IMR-90 (cell line): ENCODE data around the gene NDUFS7. TPM values are rescaled to one million over a fixed set of nuclear protein-coding genes. Genes with fewer than 3 reads are reported as not detected.

Experiments used
- ATAC-seq: fragments of 200-7000 bp; cut with Tn5 transposase; 2 replicates; pipeline ENCODE4 v1.9.1; 2020; ENCODE audit warnings: low read depth, mild to moderate bottlenecking, moderate library complexity
- BruUV-seq: library from RNA; stranded (reverse); fragments of 400-500 nt; replicated peaks from 2 replicates; lab custom pipeline; 2021; lab: Mats Ljungman, UMichigan
- CTCF ChIA-PET: fragments of 300-600 bp; formaldehyde crosslinking; extraction: SDS; loops from one replicate; lab custom pipeline; 2021; ENCODE audit warnings: antibody characterized with exemption; lab: Yijun Ruan, JAX
- POLR2A ChIA-PET: fragments of 300-600 bp; sonication (Branson Sonifier 250); formaldehyde crosslinking; loops from one replicate; lab custom pipeline; 2022; ENCODE audit warnings: antibody characterized with exemption; ENCODE audit not compliant: unreplicated experiment; lab: Charles Lee
- DNase-seq: peaks from one replicate; pipeline ENCODE4 v3.0.0; 2013
- H2AFZ ChIP-seq: replicated peaks from 2 replicates; pipeline ENCODE3; 2013; ENCODE audit warnings: low read length, mild to moderate bottlenecking; ENCODE audit not compliant: poor library complexity
- H2AK5ac ChIP-seq: 2 replicates; pipeline ENCODE4 v1.6.1; 2013; ENCODE audit warnings: low read depth, low read length, inconsistent platforms
- H2AK9ac ChIP-seq: replicated peaks from 2 replicates; pipeline ENCODE3; 2013; ENCODE audit warnings: mild to moderate bottlenecking, low read depth, low read length, moderate library complexity; ENCODE audit not compliant: poor library complexity
- H2BK120ac ChIP-seq: 2 replicates; pipeline ENCODE4 v1.6.1; 2013; ENCODE audit warnings: low read depth, low read length, inconsistent platforms
- H2BK15ac ChIP-seq: 3 replicates; pipeline ENCODE4 v1.6.1; 2013; ENCODE audit warnings: low read depth, low read length, inconsistent platforms
- H2BK20ac ChIP-seq: 2 replicates; pipeline ENCODE4 v1.6.1; 2013; ENCODE audit warnings: low read depth, mild to moderate bottlenecking, inconsistent platforms, low read length, moderate library complexity
- H2BK5ac ChIP-seq: 2 replicates; pipeline ENCODE4 v1.6.1; 2013; ENCODE audit warnings: mild to moderate bottlenecking, low read depth, low read length, inconsistent platforms; ENCODE audit not compliant: poor library complexity, severe bottlenecking
- H3K14ac ChIP-seq: replicated peaks from 2 replicates; pipeline ENCODE4 v1.6.1; 2013; ENCODE audit warnings: low read depth, low read length, inconsistent platforms
- H3K18ac ChIP-seq: 2 replicates; pipeline ENCODE4 v1.6.1; 2013; ENCODE audit warnings: low read depth, low read length, control low read depth
- H3K23ac ChIP-seq: 2 replicates; pipeline ENCODE4 v1.6.1; 2013; ENCODE audit warnings: low read depth, low read length, inconsistent platforms
- H3K27ac ChIP-seq: 2 replicates; pipeline ENCODE4 v1.5.1; 2013; ENCODE audit warnings: mild to moderate bottlenecking, control low read depth, low read length; ENCODE audit not compliant: insufficient read depth
- H3K27me3 ChIP-seq: 2 replicates; pipeline ENCODE4 v1.6.1; 2013; ENCODE audit warnings: low read length; ENCODE audit not compliant: control insufficient read depth, insufficient read depth
- H3K36me3 ChIP-seq: 2 replicates; pipeline ENCODE4 v1.6.1; 2013; ENCODE audit warnings: low read length, mixed read lengths; ENCODE audit not compliant: control insufficient read depth, insufficient read depth
- H3K4ac ChIP-seq: 2 replicates; pipeline ENCODE4 v1.6.1; 2013; ENCODE audit warnings: low read depth, low read length, inconsistent platforms
- H3K4me1 ChIP-seq: 2 replicates; pipeline ENCODE4 v1.6.1; 2013; ENCODE audit warnings: low read length, mixed read lengths; ENCODE audit not compliant: control insufficient read depth, insufficient read depth
- H3K4me2 ChIP-seq: 2 replicates; pipeline ENCODE4 v1.6.1; 2013; ENCODE audit warnings: low read depth, mild to moderate bottlenecking, control low read depth, low read length, moderate library complexity
- H3K4me3 ChIP-seq: 2 replicates; pipeline ENCODE4 v1.5.1; 2013; ENCODE audit warnings: low read depth, mild to moderate bottlenecking, control low read depth, low read length, moderate library complexity; ENCODE audit not compliant: insufficient read depth
- H3K56ac ChIP-seq: 2 replicates; pipeline ENCODE4 v1.6.1; 2013; ENCODE audit warnings: low read length, inconsistent platforms; ENCODE audit not compliant: insufficient read depth; ENCODE audit errors: extremely low read depth
- H3K79me1 ChIP-seq, 2 experiments: 2 replicates each; pipeline ENCODE4 v1.6.1; 2013; ENCODE audit warnings: low read length in 2 of 2, inconsistent platforms in 1 of 2, low read depth in 1 of 2
- H3K9ac ChIP-seq: 2 replicates; pipeline ENCODE4 v1.6.1; 2013; ENCODE audit warnings: low read depth, low read length, control low read depth
- H3K9me1 ChIP-seq: 2 replicates; pipeline ENCODE4 v1.6.1; 2013; ENCODE audit warnings: low read length, inconsistent platforms; ENCODE audit not compliant: insufficient read depth
- H3K9me3 ChIP-seq: 2 replicates; pipeline ENCODE4 v1.6.1; 2013; ENCODE audit warnings: low read length; ENCODE audit not compliant: control insufficient read depth, insufficient read depth
- H4K20me1 ChIP-seq: 2 replicates; pipeline ENCODE4 v1.6.1; 2013; ENCODE audit warnings: low read length, inconsistent platforms; ENCODE audit not compliant: insufficient read depth
- H4K5ac ChIP-seq: 2 replicates; pipeline ENCODE4 v1.6.1; 2013; ENCODE audit warnings: mild to moderate bottlenecking, low read depth, low read length, control low read depth
- H4K8ac ChIP-seq, 2 experiments: 2 replicates each; pipeline ENCODE4 v1.6.1; 2013; ENCODE audit warnings: low read depth in 2 of 2, low read length in 2 of 2, control low read depth in 1 of 2, inconsistent platforms in 1 of 2
- H4K91ac ChIP-seq: 2 replicates; pipeline ENCODE4 v1.6.1; 2013; ENCODE audit warnings: low read depth, low read length, inconsistent platforms; ENCODE audit not compliant: insufficient read depth
- CHD1 ChIP-seq: IDR thresholded peaks from 2 replicates; pipeline ENCODE4 v1.6.1; 2012; ENCODE audit warnings: low read depth, low read length, improper control_type of control experiment
- MAFK ChIP-seq: IDR thresholded peaks from 2 replicates; pipeline ENCODE4 v1.6.1; 2012; ENCODE audit warnings: low read depth, low read length, improper control_type of control experiment
- MAZ ChIP-seq: IDR thresholded peaks from 2 replicates; pipeline ENCODE4 v1.6.1; 2012; ENCODE audit warnings: low read depth, mild to moderate bottlenecking, low read length, improper control_type of control experiment, moderate library complexity, borderline replicate concordance
- MXI1 ChIP-seq: IDR thresholded peaks from 2 replicates; pipeline ENCODE4 v1.6.1; 2012; ENCODE audit warnings: low read depth, mild to moderate bottlenecking, low read length, moderate library complexity, borderline replicate concordance
- POLR2A ChIP-seq: IDR thresholded peaks from 2 replicates; pipeline ENCODE4 v1.6.1; 2012; ENCODE audit warnings: mild to moderate bottlenecking, low read depth, low read length
- WGBS, 2 experiments: methylation state at CpG; one replicate each; pipeline versions ENCODE4 v1.1.5 to v1.1.7; 2013; ENCODE audit warnings: missing lambda C conversion rate in 2 of 2; ENCODE audit not compliant: insufficient read length in 1 of 2; ENCODE audit errors: extremely low coverage in 2 of 2; 5-methylcytosine and 5-hydroxymethylcytosine counted together
- dilution Hi-C: fragments of 300-500 bp; cut with HindIII; formaldehyde crosslinking; loops from one replicate; pipeline ENCODE4 v1.14.3; 2018; ENCODE audit warnings: low sequenced_read_pairs; ENCODE audit not compliant: unreplicated experiment
- in situ Hi-C: fragments of 300-500 bp; cut with MboI; formaldehyde crosslinking; loops from 3 replicates; pipeline ENCODE4 v1.14.3; 2019; ENCODE audit warnings: low sequenced_read_pairs, inconsistent platforms, mixed read lengths
- intact Hi-C: fragments of 100-400 bp; cut with micrococcal nuclease; formaldehyde crosslinking; loops from 2 replicates; pipeline ENCODE4 v1.10.0; 2022
- polyA plus RNA-seq, 3 experiments: library from polyadenylated mRNA; depleted of rRNA; stranded (reverse); fragments of >200 nt; gene quantifications; 2 replicates each; pipeline ENCODE4 v1.2.3, GENCODE V29; 2012; ENCODE audit warnings: low replicate concordance in 1 of 3
- total RNA-seq: library from RNA; depleted of rRNA; stranded (reverse); fragments of >200 nt; gene quantifications from 2 replicates; pipeline ENCODE4 v1.2.3, GENCODE V29; 2012
- TF ChIP-seq, protein P1 (sequence below): fragments of 150-350 bp; IDR thresholded peaks from 2 replicates; pipeline ENCODE4 v1.6.1; 2017; ENCODE audit warnings: mild to moderate bottlenecking, antibody characterized with exemption, low read length, low read depth

The NDUFS7 gene
- total and polyA plus RNA-seq, 2 of the 4 experiments (the other 2 are of a cell fraction): 60.8 to 136 TPM

DNA sequence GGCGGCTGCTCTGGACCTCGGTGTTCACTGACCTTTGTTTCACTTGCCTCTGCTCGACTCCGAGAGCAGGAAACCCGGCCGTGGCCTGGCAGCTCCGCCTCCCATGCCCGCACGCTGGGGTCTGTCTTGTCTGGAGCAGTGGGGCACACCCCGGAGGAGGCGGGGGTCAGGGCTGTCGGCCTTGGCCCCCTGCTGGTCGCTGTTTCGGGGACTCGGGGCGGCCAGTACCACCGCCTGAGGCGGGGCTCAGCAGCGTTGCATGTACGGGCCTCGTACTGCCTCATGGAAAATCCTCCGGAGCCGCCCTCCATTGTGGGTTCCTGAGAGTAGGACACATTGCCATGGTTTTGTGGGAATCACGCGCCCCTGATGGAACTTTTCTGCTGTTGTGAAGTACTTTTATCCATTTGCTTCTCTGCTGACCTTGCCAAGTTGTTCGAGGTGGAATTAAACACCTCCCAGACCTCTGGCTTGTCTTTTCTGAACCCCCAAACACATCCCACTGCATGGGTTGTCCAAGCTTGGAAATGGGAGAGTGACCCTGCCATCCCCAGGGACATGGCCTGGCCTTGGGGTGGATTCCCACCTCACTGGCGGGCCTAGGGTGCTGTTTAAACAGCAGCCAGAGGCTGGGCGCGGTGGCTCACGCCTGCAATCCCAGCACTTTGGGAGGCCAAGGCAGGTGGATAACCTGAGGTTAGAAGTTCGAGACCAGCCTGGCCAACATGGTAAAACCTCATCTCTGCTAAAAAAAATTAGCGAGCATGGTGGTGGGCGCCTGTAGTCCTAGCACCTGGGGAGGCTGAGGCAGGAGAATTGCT is 5.5 kb upstream of the NDUFS7 start (continued):
- TF ChIP-seq CHD1: no peak

DNA sequence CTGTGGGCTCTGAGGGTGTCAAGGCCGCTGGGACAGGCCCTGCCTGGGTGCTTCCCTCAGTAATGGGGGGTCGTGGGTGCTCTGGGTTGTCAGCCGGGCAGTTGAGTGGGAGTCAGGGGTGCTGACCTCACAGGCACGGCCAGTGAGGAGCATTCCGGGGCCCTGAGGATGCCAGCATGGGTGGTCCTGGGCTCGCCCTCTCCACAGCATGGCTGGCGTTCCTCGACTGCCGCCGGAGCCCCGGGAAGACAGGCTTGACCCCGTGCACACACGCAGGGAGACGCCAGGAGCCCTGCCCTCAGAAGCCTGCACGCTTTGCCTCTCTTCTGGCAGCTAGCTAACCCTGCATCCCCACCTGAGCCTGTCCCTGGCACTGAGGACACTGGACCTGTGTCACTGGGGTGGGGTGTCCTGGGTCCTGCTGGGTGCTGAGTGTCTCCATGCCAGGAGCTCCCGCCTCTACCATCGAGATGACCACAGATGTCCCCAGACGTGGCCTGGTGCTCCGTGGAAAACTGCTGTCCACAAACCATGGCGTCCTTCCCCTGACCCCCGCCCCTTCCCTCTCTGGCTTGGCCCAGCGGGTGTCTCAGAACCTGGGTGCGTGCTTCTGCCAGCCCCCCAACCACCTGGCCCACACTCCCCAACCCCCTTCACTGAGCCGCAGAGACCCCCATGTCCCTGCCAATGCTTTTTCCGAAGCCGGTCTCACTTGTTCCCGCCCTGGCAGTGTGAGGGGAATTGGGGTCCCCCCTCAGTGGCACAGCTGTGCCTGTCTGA is 4.4 kb upstream of the NDUFS7 start:
- peaks cover 4 to 13% of the 10 kb centered on the region in 2 experiments; a peak in 3 of 4 replicates for H3K79me1 ChIP-seq
- CTCF ChIA-PET: no interaction called here
- no peak overlapping the region for H3K14ac ChIP-seq
- in situ Hi-C loops (no loop called here), dilution Hi-C loops (no loop called here), intact Hi-C loops (loop anchor here (2.0 kb wide), 1 partner anchor 95 kb away; the partner anchor contains the start of gene EFNA2)
- no peak overlapping the region for H3K4me3 ChIP-seq
- no peaks in the 10 kb centered on the region for H3K9me1 ChIP-seq
- H3K23ac ChIP-seq: no peak overlapping the region
- no peak overlapping the region for H3K9ac ChIP-seq
- H4K91ac ChIP-seq: no peak overlapping the region
- peak overlapping the region; percentile 9 for H2AK9ac ChIP-seq
- ATAC-seq (no peak), DNase-seq (no peak)
- no peaks in the 10 kb centered on the region for H3K4me1 ChIP-seq
- H3K27ac ChIP-seq: no peak overlapping the region
- no peaks in the 10 kb centered on the region for H3K9me3 ChIP-seq
- no peak overlapping the region for H2BK5ac ChIP-seq
- no peak overlapping the region for H2BK120ac ChIP-seq
- H3K36me3 ChIP-seq: peaks cover 18% of the 10 kb centered on the region
- no peak overlapping the region for H2BK15ac ChIP-seq
- H3K4me2 ChIP-seq: no peak overlapping the region
- H4K5ac ChIP-seq: no peak overlapping the region
- H4K8ac ChIP-seq: no peak overlapping the region
- H3K27me3 ChIP-seq: no peaks in the 10 kb centered on the region
- H4K20me1 ChIP-seq: peaks cover 12% of the 10 kb centered on the region
- TF ChIP-seq MXI1 (no peak), POLR2A (no peak), MAFK (no peak), MAZ (no peak)
- TF ChIP-seq, protein P1, sequence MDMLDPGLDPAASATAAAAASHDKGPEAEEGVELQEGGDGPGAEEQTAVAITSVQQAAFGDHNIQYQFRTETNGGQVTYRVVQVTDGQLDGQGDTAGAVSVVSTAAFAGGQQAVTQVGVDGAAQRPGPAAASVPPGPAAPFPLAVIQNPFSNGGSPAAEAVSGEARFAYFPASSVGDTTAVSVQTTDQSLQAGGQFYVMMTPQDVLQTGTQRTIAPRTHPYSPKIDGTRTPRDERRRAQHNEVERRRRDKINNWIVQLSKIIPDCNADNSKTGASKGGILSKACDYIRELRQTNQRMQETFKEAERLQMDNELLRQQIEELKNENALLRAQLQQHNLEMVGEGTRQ: no peak
- H2AFZ ChIP-seq: peak overlapping the region; percentile 43
- H3K18ac ChIP-seq: no peak overlapping the region
- H3K56ac ChIP-seq: no peak overlapping the region
- POLR2A ChIA-PET: no interaction called here
- H2BK20ac ChIP-seq: no peak overlapping the region
- BruUV-seq: no TSS peak
- H3K4ac ChIP-seq: no peak overlapping the region
- no peak overlapping the region for H2AK5ac ChIP-seq
- WGBS, 2 experiments: 84% methylated on average over 14 of the region's 27 CpGs; no CpG with 5 or more reads in 1 of the 2 experiments
